ENCODE results near the gene CD55. TPM values are rescaled to one million over a fixed set of nuclear protein-coding genes. Genes with fewer than 3 reads are reported as not detected.

Gene CD55
- total and polyA plus RNA-seq, 3 experiments from 2014 or later = 61.1 to 94.6 (median 85.2) TPM

DNA sequence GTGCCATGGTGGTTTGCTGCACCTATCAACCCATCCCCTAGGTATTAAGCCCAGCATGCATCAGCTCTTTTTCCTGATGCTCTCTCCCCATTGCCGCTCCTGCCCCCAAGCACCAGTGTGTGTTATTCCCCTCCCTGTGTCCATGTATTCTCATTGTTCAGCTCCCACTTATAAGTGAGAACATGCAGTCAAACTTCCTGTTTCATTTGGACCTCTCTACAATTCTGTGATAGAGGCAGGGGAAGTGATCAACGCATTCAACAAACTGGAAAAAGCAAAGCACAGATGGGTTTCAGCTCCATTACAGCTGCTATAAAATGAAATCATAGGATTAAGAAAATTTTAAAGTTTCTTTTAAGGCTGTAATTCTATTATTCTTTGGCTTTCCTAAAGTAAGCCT is 23.3 kb upstream of the CD55 start:
- Mint-ChIP-seq H3K27ac (no peak overlapping the region), H3K36me3 (peaks cover 0 to 12% (median 0%) of the 10 kb centered on the region in 3 donors), H3K9me3 (peaks cover 0 to 4% (median 0%) of the 10 kb centered on the region in 5 donors), H3K4me3 (no peak overlapping the region), H3K27me3 (peaks cover 6 to 21% of the 10 kb centered on the region in 2 donors), H3K4me1 (peaks cover 5 to 8% (median 7%) of the 10 kb centered on the region in 3 donors)
- ChIA-PET POLR2A (no interaction called here), CTCF (no interaction called here)
- no peak for DNase-seq
- Histone ChIP-seq H3K36me3 (ENCODE audit: insufficient read depth, low read length) (no peaks in the 10 kb centered on the region), H3K4me3 (ENCODE audit: low read length) (no peak overlapping the region), H3K9me3 (ENCODE audit: low read length) (no peaks in the 10 kb centered on the region), H3K4me1 (ENCODE audit: insufficient read depth, low read length) (peaks cover 3% of the 10 kb centered on the region), H3K27me3 (ENCODE audit: insufficient read depth, low read length, poor library complexity, severe bottlenecking) (no peaks in the 10 kb centered on the region), H3K27ac (ENCODE audit: low read depth, low read length) (no peak overlapping the region)

DNA sequence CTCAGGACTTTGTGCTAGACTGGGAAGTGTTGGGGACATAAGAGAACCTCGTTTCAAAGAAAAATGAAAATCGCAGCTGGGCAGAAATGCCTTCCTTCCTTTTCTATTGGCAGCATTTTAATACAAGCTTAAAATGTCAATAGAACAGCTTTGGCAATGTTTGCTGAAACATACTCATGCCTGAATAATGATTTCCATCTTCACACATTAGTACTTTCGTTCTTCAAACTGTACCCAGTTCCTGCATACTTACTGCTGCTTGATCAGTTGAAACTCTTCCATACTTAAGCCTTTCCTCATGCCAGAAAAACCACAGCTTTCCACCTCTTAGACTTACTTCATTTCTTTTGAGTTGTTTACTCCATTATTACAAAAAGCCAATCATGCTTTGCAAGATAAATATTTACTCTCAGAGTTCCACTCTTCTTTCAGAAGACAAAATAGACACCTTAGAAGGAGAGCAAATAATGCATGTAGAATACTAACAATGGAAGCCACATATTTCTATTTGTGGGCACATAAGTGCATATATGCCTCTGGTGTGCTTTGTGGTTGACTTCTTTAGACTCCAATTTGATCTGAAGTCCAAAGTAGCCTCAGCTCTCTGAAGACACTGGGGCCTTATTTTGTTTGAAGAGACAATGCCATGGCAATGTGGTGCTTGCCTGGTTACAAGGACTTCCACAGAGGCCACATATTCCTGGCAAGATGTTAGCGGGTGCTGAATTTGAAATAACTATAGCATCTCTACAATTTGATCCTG is 22.7 kb upstream of the CD55 start:
- Histone ChIP-seq H3K27me3 (ENCODE audit: insufficient read depth, low read length, poor library complexity, severe bottlenecking) (no peaks in the 10 kb centered on the region), H3K36me3 (ENCODE audit: insufficient read depth, low read length) (no peaks in the 10 kb centered on the region), H3K27ac (ENCODE audit: low read depth, low read length) (no peak overlapping the region), H3K4me1 (ENCODE audit: insufficient read depth, low read length) (peaks cover 3% of the 10 kb centered on the region), H3K9me3 (ENCODE audit: low read length) (no peaks in the 10 kb centered on the region), H3K4me3 (ENCODE audit: low read length) (no peak overlapping the region)
- no peak overlapping the region for H3K27ac Mint-ChIP-seq
- peaks cover 0 to 12% (median 0%) of the 10 kb centered on the region in 3 donors for H3K36me3 Mint-ChIP-seq
- H3K9me3 Mint-ChIP-seq = peaks cover 0 to 6% (median 0%) of the 10 kb centered on the region in 5 donors
- H3K4me3 Mint-ChIP-seq = no peak overlapping the region
- no peak for DNase-seq
- peaks cover 6 to 21% of the 10 kb centered on the region in 2 donors for H3K27me3 Mint-ChIP-seq
- ChIA-PET CTCF (no interaction called here), POLR2A (no interaction called here)
- H3K4me1 Mint-ChIP-seq = peaks cover 5 to 8% (median 7%) of the 10 kb centered on the region in 3 donors

DNA sequence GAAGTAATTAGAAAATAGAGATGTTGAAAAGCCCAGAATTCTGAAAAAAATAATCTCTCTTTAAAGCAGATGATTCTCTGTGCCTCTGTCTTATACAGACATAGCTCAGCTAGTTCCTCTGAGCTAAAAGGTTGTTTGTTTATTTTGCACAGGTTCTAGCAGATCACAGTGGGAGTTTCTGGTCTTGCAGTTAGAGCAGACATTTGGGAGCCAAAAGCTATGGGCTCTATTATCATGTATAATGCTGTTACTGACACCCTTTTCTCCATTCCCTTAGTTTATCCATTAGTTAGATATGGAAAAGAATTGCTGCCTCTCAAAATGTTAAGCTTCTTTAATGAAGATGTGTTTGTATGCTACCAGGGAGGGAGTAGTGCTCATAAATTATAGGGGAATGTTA is 20.5 kb upstream of the CD55 start:
- POLR2A ChIA-PET = no interaction called here
- peaks cover 5 to 8% (median 7%) of the 10 kb centered on the region in 3 donors for H3K4me1 Mint-ChIP-seq
- Histone ChIP-seq H3K36me3 (ENCODE audit: insufficient read depth, low read length) (no peaks in the 10 kb centered on the region), H3K27ac (ENCODE audit: low read depth, low read length) (no peak overlapping the region), H3K9me3 (ENCODE audit: low read length) (no peaks in the 10 kb centered on the region), H3K4me3 (ENCODE audit: low read length) (no peak overlapping the region), H3K27me3 (ENCODE audit: insufficient read depth, low read length, poor library complexity, severe bottlenecking) (no peaks in the 10 kb centered on the region), H3K4me1 (ENCODE audit: insufficient read depth, low read length) (peaks cover 3% of the 10 kb centered on the region)
- no peak for DNase-seq
- H3K36me3 Mint-ChIP-seq = peaks cover 0 to 11% (median 0%) of the 10 kb centered on the region in 3 donors
- H3K4me3 Mint-ChIP-seq = no peak overlapping the region
- H3K27me3 Mint-ChIP-seq = peaks cover 4 to 21% of the 10 kb centered on the region in 2 donors
- peaks cover 0 to 6% (median 0%) of the 10 kb centered on the region in 5 donors for H3K9me3 Mint-ChIP-seq
- CTCF ChIA-PET = no interaction called here
- no peak overlapping the region for H3K27ac Mint-ChIP-seq

DNA sequence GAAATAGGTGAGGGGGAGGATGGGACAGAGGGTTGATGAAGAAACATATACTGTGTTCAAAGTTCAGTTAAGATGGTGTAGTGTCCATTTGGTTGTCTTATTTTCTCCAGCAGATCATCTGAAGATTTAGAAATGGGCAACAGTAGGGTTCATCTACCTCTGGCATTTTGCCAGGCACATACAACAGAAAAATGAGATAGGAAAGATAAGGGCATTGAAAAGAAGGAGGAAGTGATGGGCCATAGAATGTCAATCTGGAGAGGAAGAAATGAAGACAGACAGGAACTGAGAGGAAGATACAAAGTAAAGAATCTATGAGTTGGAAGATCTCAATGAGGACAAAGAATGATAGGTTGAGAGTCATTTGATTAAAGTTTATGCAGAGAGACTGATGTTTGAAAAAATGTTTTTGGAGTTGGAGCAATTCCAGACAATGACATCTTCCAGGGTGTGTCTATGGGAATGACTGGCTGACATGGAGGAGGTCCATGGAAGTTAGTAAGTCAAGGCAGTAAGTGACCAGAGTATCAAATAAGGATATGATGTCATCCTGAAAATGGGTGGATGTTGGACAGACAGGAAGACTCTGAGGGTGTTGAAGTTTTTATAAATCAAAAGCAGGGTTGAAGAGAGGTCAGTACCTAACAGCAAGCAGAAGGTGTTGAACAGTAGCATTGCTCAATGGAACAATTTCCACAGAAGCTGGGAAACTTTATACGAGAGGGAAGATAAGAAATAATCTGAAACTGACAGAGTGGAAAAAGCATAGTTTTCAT is 18.7 kb upstream of the CD55 start:
- no peak for DNase-seq
- H3K27me3 Mint-ChIP-seq = peaks cover 4 to 10% of the 10 kb centered on the region in 2 donors
- Histone ChIP-seq H3K4me1 (ENCODE audit: insufficient read depth, low read length) (peaks cover 3% of the 10 kb centered on the region), H3K27me3 (ENCODE audit: insufficient read depth, low read length, poor library complexity, severe bottlenecking) (no peaks in the 10 kb centered on the region), H3K4me3 (ENCODE audit: low read length) (no peak overlapping the region), H3K27ac (ENCODE audit: low read depth, low read length) (no peak overlapping the region), H3K36me3 (ENCODE audit: insufficient read depth, low read length) (no peaks in the 10 kb centered on the region), H3K9me3 (ENCODE audit: low read length) (no peaks in the 10 kb centered on the region)
- H3K36me3 Mint-ChIP-seq = peaks cover 0 to 11% (median 0%) of the 10 kb centered on the region in 3 donors
- CTCF ChIA-PET = no interaction called here
- H3K4me3 Mint-ChIP-seq = no peak overlapping the region
- POLR2A ChIA-PET = no interaction called here
- H3K4me1 Mint-ChIP-seq = peaks cover 5 to 8% (median 7%) of the 10 kb centered on the region in 3 donors
- peaks cover 0 to 6% (median 0%) of the 10 kb centered on the region in 5 donors for H3K9me3 Mint-ChIP-seq
- peak overlapping the region in 3 of 8 donors; percentile 19 to 87 (median 23) for H3K27ac Mint-ChIP-seq

GRCh38 chr1:207304710-207305488 is 16.6 kb upstream of the CD55 start:
- no peaks in the 10 kb centered on the region for H3K36me3 ChIP-seq (ENCODE audit: insufficient read depth, low read length)
- Mint-ChIP-seq H3K27me3 (peaks cover 4 to 7% of the 10 kb centered on the region in 2 donors), H3K36me3 (peaks cover 0 to 11% (median 0%) of the 10 kb centered on the region in 3 donors), H3K4me3 (no peak overlapping the region), H3K4me1 (peaks cover 11 to 25% (median 19%) of the 10 kb centered on the region in 3 donors), H3K27ac (no peak overlapping the region), H3K9me3 (peaks cover 0 to 6% (median 0%) of the 10 kb centered on the region in 5 donors)
- no peaks in the 10 kb centered on the region for H3K9me3 ChIP-seq (ENCODE audit: low read length)
- no peaks in the 10 kb centered on the region for H3K27me3 ChIP-seq (ENCODE audit: insufficient read depth, low read length, poor library complexity, severe bottlenecking)
- H3K4me1 ChIP-seq (ENCODE audit: insufficient read depth, low read length) = peaks cover 13% of the 10 kb centered on the region
- DNase-seq = no peak
- H3K27ac ChIP-seq (ENCODE audit: low read depth, low read length) = no peak overlapping the region
- H3K4me3 ChIP-seq (ENCODE audit: low read length) = no peak overlapping the region
- CTCF ChIA-PET = interaction anchor here (1.2 kb wide), 1 partner anchor 17 kb away, joined by 3 read pairs; the partner anchor contains the start of gene CD55
- POLR2A ChIA-PET = no interaction called here

DNA sequence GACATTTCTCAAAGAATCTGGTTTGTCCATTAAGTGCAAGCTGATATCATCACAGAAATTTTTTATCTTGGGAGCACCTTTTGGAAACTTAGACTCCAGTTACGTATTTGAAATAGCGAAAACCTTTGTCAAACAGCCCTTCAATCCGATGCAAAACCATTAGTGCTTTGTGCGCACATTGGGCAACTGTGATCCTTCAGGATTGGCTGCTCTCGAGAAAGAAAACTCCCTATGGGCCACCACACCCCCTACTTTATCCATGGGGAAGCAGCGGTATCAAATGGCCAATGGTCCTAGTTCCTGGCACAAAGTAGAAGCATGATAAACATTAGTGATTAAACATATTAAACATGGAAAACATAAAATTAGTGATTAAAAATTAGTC is 16.0 kb upstream of the CD55 start:
- no peaks in the 10 kb centered on the region for H3K27me3 ChIP-seq (ENCODE audit: insufficient read depth, low read length, poor library complexity, severe bottlenecking)
- ChIA-PET POLR2A (no interaction called here), CTCF (interaction anchor here (1.2 kb wide), 1 partner anchor 16 kb away, joined by 3 read pairs; the partner anchor contains the start of gene CD55)
- peaks cover 0 to 11% (median 0%) of the 10 kb centered on the region in 3 donors for H3K36me3 Mint-ChIP-seq
- DNase-seq = no peak
- no peak overlapping the region for H3K27ac ChIP-seq (ENCODE audit: low read depth, low read length)
- peaks cover 0 to 6% (median 0%) of the 10 kb centered on the region in 5 donors for H3K9me3 Mint-ChIP-seq
- no peaks in the 10 kb centered on the region for H3K9me3 ChIP-seq (ENCODE audit: low read length)
- H3K4me3 ChIP-seq (ENCODE audit: low read length) = no peak overlapping the region
- H3K27me3 Mint-ChIP-seq = peaks cover 4 to 7% of the 10 kb centered on the region in 2 donors
- no peak overlapping the region for H3K4me3 Mint-ChIP-seq
- H3K4me1 Mint-ChIP-seq = peaks cover 11 to 28% (median 22%) of the 10 kb centered on the region in 3 donors
- no peak overlapping the region for H3K27ac Mint-ChIP-seq
- H3K4me1 ChIP-seq (ENCODE audit: insufficient read depth, low read length) = peaks cover 17% of the 10 kb centered on the region
- H3K36me3 ChIP-seq (ENCODE audit: insufficient read depth, low read length) = no peaks in the 10 kb centered on the region

DNA sequence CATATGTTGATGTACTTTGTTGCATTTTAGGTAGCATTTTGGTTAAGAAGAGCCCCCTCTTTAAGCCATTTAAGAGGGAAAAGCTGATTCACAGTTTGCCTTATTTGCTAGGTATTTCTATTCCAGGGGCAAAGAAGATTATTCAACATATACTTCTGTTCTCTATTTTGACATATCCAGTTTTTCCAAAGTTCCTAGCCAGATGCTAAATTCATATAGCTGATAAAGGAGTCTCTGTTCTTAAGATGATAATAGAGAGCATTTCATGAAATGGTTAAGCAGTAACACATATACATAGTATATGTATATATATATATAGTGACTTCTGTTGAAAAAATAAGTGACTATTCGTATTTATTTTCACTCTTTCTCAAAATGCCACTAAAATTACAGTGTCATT is 15.5 kb upstream of the CD55 start:
- H3K9me3 Mint-ChIP-seq = peaks cover 0 to 6% (median 0%) of the 10 kb centered on the region in 5 donors
- H3K27ac Mint-ChIP-seq = no peak overlapping the region
- H3K27me3 Mint-ChIP-seq = peaks cover 4 to 7% of the 10 kb centered on the region in 2 donors
- peaks cover 11 to 28% (median 22%) of the 10 kb centered on the region in 3 donors for H3K4me1 Mint-ChIP-seq
- Histone ChIP-seq H3K27ac (ENCODE audit: low read depth, low read length) (no peak overlapping the region), H3K4me1 (ENCODE audit: insufficient read depth, low read length) (peaks cover 17% of the 10 kb centered on the region), H3K9me3 (ENCODE audit: low read length) (no peaks in the 10 kb centered on the region), H3K36me3 (ENCODE audit: insufficient read depth, low read length) (no peaks in the 10 kb centered on the region), H3K27me3 (ENCODE audit: insufficient read depth, low read length, poor library complexity, severe bottlenecking) (no peaks in the 10 kb centered on the region), H3K4me3 (ENCODE audit: low read length) (no peak overlapping the region)
- no peak for DNase-seq
- H3K4me3 Mint-ChIP-seq = no peak overlapping the region
- H3K36me3 Mint-ChIP-seq = peaks cover 0 to 11% (median 0%) of the 10 kb centered on the region in 3 donors
- POLR2A ChIA-PET = no interaction called here
- CTCF ChIA-PET = no interaction called here
